ENCODE data around the gene SLC8A2.

The SLC8A2 gene

GRCh38 chr19:47406711-47407416 lies 64.8 kb downstream of the SLC8A2 start:
- Histone ChIP-seq H3K4me1 (ENCODE audit: insufficient read depth, insufficient read length) (peaks cover 4% of the 10 kb centered on the region), H3K27me3 (ENCODE audit: insufficient read depth, insufficient read length) (no peaks in the 10 kb centered on the region), H3K36me3 (ENCODE audit: insufficient read depth, insufficient read length, low read length) (peaks cover 29% of the 10 kb centered on the region), H3K9ac (ENCODE audit: insufficient read length, low read depth) (no peak overlapping the region), H3K4me3 (ENCODE audit: insufficient read length, low read depth) (no peak overlapping the region), H3K9me3 (ENCODE audit: insufficient read depth, low read length) (no peaks in the 10 kb centered on the region)
- no peak for DNase-seq (ENCODE audit: low read depth, low spot score)
- TF ChIP-seq ZNF274 (IDR thresholded peaks at IDR 0.05; ENCODE audit: low read depth, low read length) (no peak), YY1 (IDR thresholded peaks at IDR 0.05; ENCODE audit: insufficient read depth, insufficient read length) (no peak), SUZ12 (IDR thresholded peaks at IDR 0.05; ENCODE audit: extremely low read depth, insufficient read depth, insufficient read length) (no peak)

DNA sequence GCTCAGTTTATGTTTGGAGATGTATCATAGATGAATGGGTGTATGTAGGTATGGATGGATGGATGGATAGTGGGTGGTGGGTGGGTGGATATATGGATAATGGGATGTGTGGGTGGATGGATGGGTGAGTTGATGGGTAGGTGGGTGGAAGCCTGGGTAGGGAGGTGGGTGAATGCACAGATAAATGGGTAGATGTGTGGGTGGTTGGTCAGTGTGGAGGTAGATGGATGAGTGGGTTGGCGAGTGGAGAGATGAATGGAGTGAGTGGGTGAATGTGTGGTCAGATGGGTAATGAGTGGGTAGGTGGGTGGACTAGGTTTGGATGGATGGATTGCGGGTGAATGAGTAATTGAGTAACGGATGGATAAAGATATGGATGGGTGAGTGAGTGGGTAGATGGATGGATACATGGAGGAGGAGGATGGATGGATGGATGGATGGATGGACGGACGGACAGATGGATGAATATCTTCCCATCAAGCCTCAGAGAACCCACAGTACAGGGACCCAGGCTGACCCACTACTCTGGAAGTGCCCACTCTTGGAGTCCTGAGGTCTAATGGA lies 65.8 kb downstream of the SLC8A2 start:
- Histone ChIP-seq H3K27me3 (ENCODE audit: insufficient read depth, insufficient read length) (no peaks in the 10 kb centered on the region), H3K9me3 (ENCODE audit: insufficient read depth, low read length) (no peaks in the 10 kb centered on the region), H3K4me3 (ENCODE audit: insufficient read length, low read depth) (no peak overlapping the region), H3K36me3 (ENCODE audit: insufficient read depth, insufficient read length, low read length) (peaks cover 29% of the 10 kb centered on the region), H3K4me1 (ENCODE audit: insufficient read depth, insufficient read length) (peaks cover 4% of the 10 kb centered on the region), H3K9ac (ENCODE audit: insufficient read length, low read depth) (no peak overlapping the region)
- TF ChIP-seq YY1 (IDR thresholded peaks at IDR 0.05; ENCODE audit: insufficient read depth, insufficient read length) (no peak), ZNF274 (IDR thresholded peaks at IDR 0.05; ENCODE audit: low read depth, low read length) (no peak), SUZ12 (IDR thresholded peaks at IDR 0.05; ENCODE audit: extremely low read depth, insufficient read depth, insufficient read length) (no peak)
- no peak for DNase-seq (ENCODE audit: low read depth, low spot score)

GRCh38 chr19:47405197-47405550 lies 66.5 kb downstream of the SLC8A2 start:
- no peaks in the 10 kb centered on the region for H3K27me3 ChIP-seq (ENCODE audit: insufficient read depth, insufficient read length)
- H3K4me1 ChIP-seq (ENCODE audit: insufficient read depth, insufficient read length): peaks cover 4% of the 10 kb centered on the region
- H3K9me3 ChIP-seq (ENCODE audit: insufficient read depth, low read length): no peaks in the 10 kb centered on the region
- TF ChIP-seq ZNF274 (IDR thresholded peaks at IDR 0.05; ENCODE audit: low read depth, low read length) (no peak), SUZ12 (IDR thresholded peaks at IDR 0.05; ENCODE audit: extremely low read depth, insufficient read depth, insufficient read length) (no peak), YY1 (IDR thresholded peaks at IDR 0.05; ENCODE audit: insufficient read depth, insufficient read length) (no peak)
- no peak overlapping the region for H3K4me3 ChIP-seq (ENCODE audit: insufficient read length, low read depth)
- peaks cover 29% of the 10 kb centered on the region for H3K36me3 ChIP-seq (ENCODE audit: insufficient read depth, insufficient read length, low read length)
- H3K9ac ChIP-seq (ENCODE audit: insufficient read length, low read depth): no peak overlapping the region
- no peak for DNase-seq (ENCODE audit: low read depth, low spot score)

- peaks cover 29% of the 10 kb centered on the region for H3K36me3 ChIP-seq (ENCODE audit: insufficient read depth, insufficient read length, low read length)
- H3K9me3 ChIP-seq (ENCODE audit: insufficient read depth, low read length): no peaks in the 10 kb centered on the region
- no peak for DNase-seq (ENCODE audit: low read depth, low spot score)
- no peaks in the 10 kb centered on the region for H3K27me3 ChIP-seq (ENCODE audit: insufficient read depth, insufficient read length)
- no peak overlapping the region for H3K4me3 ChIP-seq (ENCODE audit: insufficient read length, low read depth)
- peaks cover 4% of the 10 kb centered on the region for H3K4me1 ChIP-seq (ENCODE audit: insufficient read depth, insufficient read length)
- H3K9ac ChIP-seq (ENCODE audit: insufficient read length, low read depth): no peak overlapping the region
- no peak for TF ChIP-seq SUZ12 (IDR thresholded peaks at IDR 0.05; ENCODE audit: extremely low read depth, insufficient read depth, insufficient read length)
Measured at GRCh38 chr19:47404334-47405196, 67.1 kb downstream of the SLC8A2 start.

- Histone ChIP-seq H3K36me3 (ENCODE audit: insufficient read depth, insufficient read length, low read length) (peaks cover 22% of the 10 kb centered on the region), H3K27me3 (ENCODE audit: insufficient read depth, insufficient read length) (no peaks in the 10 kb centered on the region), H3K4me1 (ENCODE audit: insufficient read depth, insufficient read length) (peaks cover 4% of the 10 kb centered on the region), H3K4me3 (ENCODE audit: insufficient read length, low read depth) (no peak overlapping the region), H3K9me3 (ENCODE audit: insufficient read depth, low read length) (no peaks in the 10 kb centered on the region), H3K9ac (ENCODE audit: insufficient read length, low read depth) (no peak overlapping the region)
- TF ChIP-seq ZNF274 (IDR thresholded peaks at IDR 0.05; ENCODE audit: low read depth, low read length) (no peak), YY1 (IDR thresholded peaks at IDR 0.05; ENCODE audit: insufficient read depth, insufficient read length) (no peak), SUZ12 (IDR thresholded peaks at IDR 0.05; ENCODE audit: extremely low read depth, insufficient read depth, insufficient read length) (no peak)
- no peak for DNase-seq (ENCODE audit: low read depth, low spot score)
Measured at GRCh38 chr19:47402504-47402903, 69.2 kb downstream of the SLC8A2 start.

- no peak for DNase-seq (ENCODE audit: low read depth, low spot score)
- H3K36me3 ChIP-seq (ENCODE audit: insufficient read depth, insufficient read length, low read length): peaks cover 6% of the 10 kb centered on the region
- no peak for TF ChIP-seq YY1 (IDR thresholded peaks at IDR 0.05; ENCODE audit: insufficient read depth, insufficient read length)
- no peak for TF ChIP-seq ZNF274 (IDR thresholded peaks at IDR 0.05; ENCODE audit: low read depth, low read length)
- TF ChIP-seq SUZ12 (IDR thresholded peaks at IDR 0.05; ENCODE audit: extremely low read depth, insufficient read depth, insufficient read length): no peak
- H3K9me3 ChIP-seq (ENCODE audit: insufficient read depth, low read length): no peaks in the 10 kb centered on the region
- H3K27me3 ChIP-seq (ENCODE audit: insufficient read depth, insufficient read length): no peaks in the 10 kb centered on the region
- peak overlapping the region; percentile 64 for H3K9ac ChIP-seq (ENCODE audit: insufficient read length, low read depth)
- peaks cover 2% of the 10 kb centered on the region for H3K4me1 ChIP-seq (ENCODE audit: insufficient read depth, insufficient read length)
- H3K4me3 ChIP-seq (ENCODE audit: insufficient read length, low read depth): no peak overlapping the region
Measured at GRCh38 chr19:47398707-47399597, 72.7 kb downstream of the SLC8A2 start.

All from NT2/D1 (cell line).